Measurements from ENCODE around the gene TRABD2B.

DNA sequence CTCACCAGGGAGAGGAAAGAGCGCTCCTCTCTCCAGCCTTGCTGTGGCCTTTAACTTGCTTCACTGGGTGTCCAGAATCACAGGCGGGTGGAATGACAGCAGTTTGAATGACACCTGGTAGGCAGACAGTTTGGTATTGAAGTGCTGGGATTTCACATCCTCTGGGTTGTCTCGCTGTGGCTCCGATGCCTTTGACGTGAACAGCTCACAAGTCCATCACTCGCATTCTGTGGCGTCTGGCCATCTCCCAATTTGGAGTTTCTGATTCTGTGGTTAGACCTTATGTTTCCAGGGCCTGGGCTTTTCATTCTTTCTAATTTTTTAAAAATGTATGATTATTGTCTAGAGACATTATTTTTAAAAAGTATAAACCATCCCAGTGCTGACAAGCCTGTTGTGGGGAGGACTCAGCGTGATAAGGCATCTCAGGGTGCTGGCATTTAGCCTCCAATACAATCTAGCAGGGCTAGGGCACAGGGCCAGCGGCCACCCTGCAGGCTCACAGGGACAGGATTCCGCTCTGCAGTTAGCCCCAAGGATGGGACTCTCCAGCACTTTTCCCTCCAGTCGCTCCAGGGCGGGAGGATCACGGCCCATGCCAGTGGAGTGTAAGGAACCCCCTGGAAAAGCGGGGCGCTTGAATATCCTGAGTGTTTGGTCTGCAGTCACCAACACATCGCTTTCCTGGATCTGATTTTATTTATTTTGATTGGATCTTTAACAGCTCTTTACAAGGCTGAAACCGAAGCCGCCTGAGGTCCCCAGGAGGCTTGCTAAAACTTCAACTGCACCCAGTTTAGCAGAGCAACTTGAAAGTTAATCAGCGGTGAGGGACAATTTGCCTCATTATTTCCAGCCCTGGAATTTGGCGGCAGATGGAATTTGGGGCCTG is 178.3 kb downstream of the TRABD2B start:
- TF ChIP-seq, protein P1, sequence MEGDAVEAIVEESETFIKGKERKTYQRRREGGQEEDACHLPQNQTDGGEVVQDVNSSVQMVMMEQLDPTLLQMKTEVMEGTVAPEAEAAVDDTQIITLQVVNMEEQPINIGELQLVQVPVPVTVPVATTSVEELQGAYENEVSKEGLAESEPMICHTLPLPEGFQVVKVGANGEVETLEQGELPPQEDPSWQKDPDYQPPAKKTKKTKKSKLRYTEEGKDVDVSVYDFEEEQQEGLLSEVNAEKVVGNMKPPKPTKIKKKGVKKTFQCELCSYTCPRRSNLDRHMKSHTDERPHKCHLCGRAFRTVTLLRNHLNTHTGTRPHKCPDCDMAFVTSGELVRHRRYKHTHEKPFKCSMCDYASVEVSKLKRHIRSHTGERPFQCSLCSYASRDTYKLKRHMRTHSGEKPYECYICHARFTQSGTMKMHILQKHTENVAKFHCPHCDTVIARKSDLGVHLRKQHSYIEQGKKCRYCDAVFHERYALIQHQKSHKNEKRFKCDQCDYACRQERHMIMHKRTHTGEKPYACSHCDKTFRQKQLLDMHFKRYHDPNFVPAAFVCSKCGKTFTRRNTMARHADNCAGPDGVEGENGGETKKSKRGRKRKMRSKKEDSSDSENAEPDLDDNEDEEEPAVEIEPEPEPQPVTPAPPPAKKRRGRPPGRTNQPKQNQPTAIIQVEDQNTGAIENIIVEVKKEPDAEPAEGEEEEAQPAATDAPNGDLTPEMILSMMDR (conservative IDR thresholded peaks at IDR 0.05; ENCODE audit: low read depth, low read length): no peak
- TF ChIP-seq EZH2 (IDR thresholded peaks at IDR 0.05; ENCODE audit: borderline replicate concordance, low read depth, low read length, poor library complexity, severe bottlenecking): no peak

Measured in A673 (cell line).